DOHH2 (cell line): ENCODE results near the gene SCN2B.

ENCODE experiments used
- H3F3A ChIP-seq: fragments of 200-600 bp; sonication (generic), shearing (Covaris generic); 2 replicates; pipeline ENCODE4 v1.6.0; 2016; ENCODE audit warnings: antibody characterized with exemption, mild to moderate bottlenecking; ENCODE audit not compliant: control insufficient read depth, insufficient read depth
- H3K27ac ChIP-seq: fragments of 200-600 bp; sonication (generic); 2 replicates; pipeline ENCODE4 v1.5.1; 2014; ENCODE audit warnings: low read depth, mild to moderate bottlenecking, low read length, moderate library complexity
- H3K27me3 ChIP-seq: fragments of 200-600 bp; sonication (generic); 2 replicates; pipeline ENCODE4 v1.6.1; 2014; ENCODE audit warnings: mild to moderate bottlenecking, low read length, mixed read lengths; ENCODE audit not compliant: control insufficient read depth
- H3K36me3 ChIP-seq: fragments of 200-600 bp; sonication (generic); 2 replicates; pipeline ENCODE4 v1.6.1; 2014; ENCODE audit warnings: mild to moderate bottlenecking, low read length, moderate library complexity, mixed read lengths; ENCODE audit not compliant: control insufficient read depth
- H3K4me1 ChIP-seq: fragments of 200-600 bp; sonication (generic); 2 replicates; pipeline ENCODE4 v1.6.1; 2014; ENCODE audit warnings: mild to moderate bottlenecking, low read length, mixed read lengths; ENCODE audit not compliant: control insufficient read depth
- H3K4me2 ChIP-seq: fragments of 200-600 bp; sonication (generic); 2 replicates; pipeline ENCODE4 v1.6.0; 2014; ENCODE audit warnings: mild to moderate bottlenecking, low read length, moderate library complexity
- H3K4me3 ChIP-seq: fragments of 200-600 bp; sonication (generic); 2 replicates; pipeline ENCODE4 v1.5.1; 2014; ENCODE audit warnings: mild to moderate bottlenecking, low read length, mixed read lengths
- H3K79me2 ChIP-seq: fragments of 200-600 bp; sonication (generic); 2 replicates; pipeline ENCODE4 v1.6.1; 2014; ENCODE audit warnings: mild to moderate bottlenecking, low read length, mixed read lengths; ENCODE audit not compliant: control insufficient read depth
- H3K9me2 ChIP-seq: fragments of 200-600 bp; sonication (generic); replicated peaks from 2 replicates; pipeline ENCODE4 v1.6.1; 2014; ENCODE audit warnings: mild to moderate bottlenecking, low read length, mixed read lengths; ENCODE audit not compliant: control insufficient read depth
- H3K9me3 ChIP-seq: fragments of 200-600 bp; sonication (generic); 2 replicates; pipeline ENCODE4 v1.6.1; 2014; ENCODE audit warnings: antibody characterized with exemption, low read length, mixed read lengths; ENCODE audit not compliant: control insufficient read depth, insufficient read depth
- H4K20me1 ChIP-seq: fragments of 200-600 bp; sonication (generic); 2 replicates; pipeline ENCODE4 v1.6.0; 2014; ENCODE audit warnings: low read depth, mild to moderate bottlenecking, antibody characterized with exemption, low read length, moderate library complexity; ENCODE audit not compliant: control insufficient read depth, insufficient read depth
- EZH2phosphoT487 ChIP-seq: fragments of 200-600 bp; sonication (generic); IDR thresholded peaks from 2 replicates; pipeline ENCODE4 v1.6.1; 2017; ENCODE audit warnings: borderline replicate concordance, mild to moderate bottlenecking, antibody characterized with exemption, low read length, moderate library complexity, mixed read lengths
- TF ChIP-seq, protein P1 (sequence below): fragments of 200-600 bp; sonication (generic); IDR thresholded peaks from one replicate; pipeline ENCODE4 v1.5.1; 2014; ENCODE audit warnings: antibody characterized with exemption, mild to moderate bottlenecking, low read depth, low read length; ENCODE audit not compliant: poor library complexity, severe bottlenecking

Gene SCN2B

DNA sequence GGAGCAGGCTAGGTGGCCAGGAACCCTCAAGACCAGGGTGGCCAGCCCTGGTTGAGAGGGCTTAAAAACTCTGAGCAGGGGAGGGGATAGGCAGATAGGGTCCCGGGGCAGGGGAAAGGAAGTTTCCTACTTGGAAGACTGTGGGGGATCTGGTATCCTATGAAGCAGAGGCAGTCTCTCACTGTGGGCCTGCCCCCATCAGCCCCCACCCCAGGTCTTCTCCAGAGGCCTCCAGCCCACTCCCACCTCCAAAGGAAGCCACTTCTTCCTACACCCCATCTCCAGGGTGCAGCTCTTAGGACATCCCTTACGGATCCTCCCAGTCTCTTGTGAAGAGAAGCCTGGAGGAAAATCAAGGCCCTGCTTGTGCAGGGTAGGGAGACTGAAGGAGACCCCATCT lies 40.1 kb downstream of the SCN2B start:
- H3F3A ChIP-seq = no peaks in the 10 kb centered on the region
- no peaks in the 10 kb centered on the region for H3K36me3 ChIP-seq
- no peak overlapping the region for H3K4me3 ChIP-seq
- H3K27me3 ChIP-seq = peaks cover 39% of the 10 kb centered on the region
- no peaks in the 10 kb centered on the region for H3K4me1 ChIP-seq
- no peaks in the 10 kb centered on the region for H3K9me3 ChIP-seq
- no peak overlapping the region for H3K4me2 ChIP-seq
- no peaks in the 10 kb centered on the region for H3K9me2 ChIP-seq
- no peak for TF ChIP-seq EZH2phosphoT487
- TF ChIP-seq, protein P1, sequence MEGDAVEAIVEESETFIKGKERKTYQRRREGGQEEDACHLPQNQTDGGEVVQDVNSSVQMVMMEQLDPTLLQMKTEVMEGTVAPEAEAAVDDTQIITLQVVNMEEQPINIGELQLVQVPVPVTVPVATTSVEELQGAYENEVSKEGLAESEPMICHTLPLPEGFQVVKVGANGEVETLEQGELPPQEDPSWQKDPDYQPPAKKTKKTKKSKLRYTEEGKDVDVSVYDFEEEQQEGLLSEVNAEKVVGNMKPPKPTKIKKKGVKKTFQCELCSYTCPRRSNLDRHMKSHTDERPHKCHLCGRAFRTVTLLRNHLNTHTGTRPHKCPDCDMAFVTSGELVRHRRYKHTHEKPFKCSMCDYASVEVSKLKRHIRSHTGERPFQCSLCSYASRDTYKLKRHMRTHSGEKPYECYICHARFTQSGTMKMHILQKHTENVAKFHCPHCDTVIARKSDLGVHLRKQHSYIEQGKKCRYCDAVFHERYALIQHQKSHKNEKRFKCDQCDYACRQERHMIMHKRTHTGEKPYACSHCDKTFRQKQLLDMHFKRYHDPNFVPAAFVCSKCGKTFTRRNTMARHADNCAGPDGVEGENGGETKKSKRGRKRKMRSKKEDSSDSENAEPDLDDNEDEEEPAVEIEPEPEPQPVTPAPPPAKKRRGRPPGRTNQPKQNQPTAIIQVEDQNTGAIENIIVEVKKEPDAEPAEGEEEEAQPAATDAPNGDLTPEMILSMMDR = no peak
- H3K79me2 ChIP-seq = no peaks in the 10 kb centered on the region
- H4K20me1 ChIP-seq = no peaks in the 10 kb centered on the region
- no peak overlapping the region for H3K27ac ChIP-seq

DNA sequence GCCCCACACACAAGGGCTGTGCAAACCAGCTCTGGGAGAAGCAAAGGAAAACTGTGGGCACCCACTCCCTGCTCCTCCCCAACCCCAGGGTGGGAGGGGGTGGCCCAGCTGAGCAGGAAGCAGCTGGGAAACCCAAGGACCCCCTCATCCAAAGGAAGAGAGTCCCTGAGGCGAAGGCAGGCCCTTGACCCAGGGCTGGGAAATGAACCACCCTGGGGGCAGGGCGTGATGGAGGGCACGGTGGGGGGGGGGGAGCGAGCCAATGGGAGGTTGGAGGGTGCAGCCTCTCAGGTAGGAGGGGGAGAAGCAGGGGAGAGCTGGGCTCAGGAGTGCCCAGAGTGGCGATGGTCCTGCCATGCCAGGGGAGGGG lies 40.7 kb downstream of the SCN2B start:
- TF ChIP-seq EZH2phosphoT487 = no peak
- TF ChIP-seq, protein P1 = no peak
- Histone ChIP-seq H3K27me3 (peaks cover 34% of the 10 kb centered on the region), H3K79me2 (no peaks in the 10 kb centered on the region), H4K20me1 (no peaks in the 10 kb centered on the region), H3F3A (no peaks in the 10 kb centered on the region), H3K9me3 (no peaks in the 10 kb centered on the region), H3K27ac (no peak overlapping the region), H3K4me1 (no peaks in the 10 kb centered on the region), H3K4me2 (no peak overlapping the region), H3K9me2 (no peaks in the 10 kb centered on the region), H3K4me3 (no peak overlapping the region), H3K36me3 (no peaks in the 10 kb centered on the region)

DNA sequence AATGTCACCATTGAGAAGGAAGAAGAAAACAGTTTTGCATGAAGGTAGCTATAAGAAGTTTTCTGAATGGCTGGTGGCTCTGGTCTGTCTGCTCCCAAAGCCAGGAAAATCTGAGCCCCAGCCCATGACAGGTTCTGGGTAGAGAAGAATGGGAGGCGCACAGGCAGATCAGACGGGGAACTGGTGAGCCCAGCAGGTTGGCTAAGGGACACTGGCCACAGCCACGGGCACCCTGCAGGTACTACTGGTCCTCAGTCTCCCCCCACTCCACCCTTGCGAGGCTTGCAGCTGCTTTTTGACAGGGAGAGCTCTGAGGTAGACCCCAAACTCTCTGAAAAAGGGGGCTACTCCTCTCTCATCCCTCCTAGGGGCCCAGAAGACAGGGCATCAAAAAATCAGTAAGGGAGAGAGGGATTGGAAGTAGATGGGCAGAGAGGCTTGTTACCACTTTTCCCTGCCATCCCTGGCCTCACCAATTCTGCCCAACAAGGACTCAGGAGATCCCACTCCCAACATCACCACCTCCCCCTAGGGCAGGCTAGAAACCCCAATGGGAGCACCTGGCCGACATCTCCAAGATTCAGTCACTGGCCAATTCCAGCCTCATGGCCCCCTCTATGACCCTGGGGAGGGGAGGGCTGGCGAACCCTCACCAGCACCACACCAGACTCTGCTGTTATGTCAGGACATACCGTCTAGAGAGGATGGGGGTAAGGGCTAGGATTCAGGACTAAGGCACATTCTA lies 41.2 kb downstream of the SCN2B start:
- Histone ChIP-seq H3K27ac (no peak overlapping the region), H3K4me1 (no peaks in the 10 kb centered on the region), H4K20me1 (no peaks in the 10 kb centered on the region), H3K79me2 (no peaks in the 10 kb centered on the region), H3K4me2 (no peak overlapping the region), H3K9me3 (no peaks in the 10 kb centered on the region), H3K4me3 (no peak overlapping the region), H3K9me2 (no peaks in the 10 kb centered on the region), H3K27me3 (peaks cover 30% of the 10 kb centered on the region), H3F3A (no peaks in the 10 kb centered on the region), H3K36me3 (no peaks in the 10 kb centered on the region)
- no peak for TF ChIP-seq EZH2phosphoT487
- TF ChIP-seq, protein P1 = no peak
